B cell (primary cell): ENCODE data around the gene PTGFRN. TPM values are rescaled to one million over a fixed set of nuclear protein-coding genes. Genes with fewer than 3 reads are reported as not detected.

Source experiments
- ATAC-seq: fragments of 200-7000 bp; cut with Tn5 transposase; one replicate; pipeline ENCODE4 v1.10.0; 2021; ENCODE audit warnings: low read depth, mild to moderate bottlenecking, moderate number of reproducible peaks, moderate library complexity
- CTCF ChIA-PET: fragments of 350-600 bp; sonication (Branson Sonifier 250); formaldehyde crosslinking; loops from one replicate; lab custom pipeline; 2021; ENCODE audit warnings: antibody characterized with exemption, inconsistent platforms; lab: Charles Lee
- POLR2A ChIA-PET: fragments of 350-600 bp; sonication (Branson Sonifier 250); formaldehyde crosslinking; loops from one replicate; lab custom pipeline; 2021; ENCODE audit warnings: antibody characterized with exemption; lab: Charles Lee
- DNase-seq: peaks from one replicate; pipeline ENCODE4 v3.0.0; 2013
- H2AFZ ChIP-seq: 2 replicates; pipeline ENCODE4 v1.6.1; 2012; ENCODE audit warnings: mild to moderate bottlenecking, low read depth, low read length; ENCODE audit not compliant: insufficient read depth, poor library complexity, severe bottlenecking
- H3K27ac ChIP-seq, 2 donors: 1 replicate in 1 of 2; 2 replicates in 1 of 2; pipeline ENCODE4 v1.5.1; 2012 to 2013; ENCODE audit warnings: low read length in 2 of 2, mild to moderate bottlenecking in 2 of 2, moderate library complexity in 1 of 2
- H3K27me3 ChIP-seq, 4 experiments: fragments of 200-600 bp in 1 of 4; sonication (generic) in 1 of 4; replicated peaks in 1 of 4; 1 replicate in 2 of 4; 2 replicates in 2 of 4; pipeline versions ENCODE4 v1.6.1 to v1.7.0; 2013 to 2016; ENCODE audit warnings: low read length in 3 of 4, mild to moderate bottlenecking in 2 of 4, mixed read lengths in 1 of 4, moderate library complexity in 1 of 4; ENCODE audit not compliant: insufficient read depth in 4 of 4, control insufficient read depth in 3 of 4; ENCODE audit errors: control extremely low read depth in 1 of 4
- H3K36me3 ChIP-seq, 2 experiments: replicated peaks in 1 of 2; 1 replicate in 1 of 2; 2 replicates in 1 of 2; pipeline versions ENCODE4 v1.6.1 to v1.7.1; 2013; ENCODE audit warnings: low read length in 1 of 2; ENCODE audit not compliant: insufficient read depth in 2 of 2, control insufficient read depth in 1 of 2; ENCODE audit errors: control extremely low read depth in 1 of 2, extremely low read depth in 1 of 2
- H3K4me1 ChIP-seq, 2 donors: fragments of 200-600 bp in 1 of 2; sonication (generic) in 1 of 2; 1 replicate in 1 of 2; 2 replicates in 1 of 2; pipeline versions ENCODE4 v1.5.1 to v1.6.1; 2013 to 2017; ENCODE audit warnings: low read length in 2 of 2; ENCODE audit not compliant: control insufficient read depth in 2 of 2, insufficient read depth in 2 of 2
- H3K4me2 ChIP-seq: replicated peaks from 2 replicates; pipeline ENCODE3; 2012; ENCODE audit warnings: mild to moderate bottlenecking, low read depth, low read length; ENCODE audit not compliant: poor library complexity, severe bottlenecking
- H3K4me3 ChIP-seq, 5 experiments: fragments of 200-600 bp in 1 of 5; sonication (generic) in 1 of 5; 1 replicate in 3 of 5; 2 replicates in 2 of 5; pipeline versions ENCODE4 v1.5.1 to v1.7.0; 2011 to 2016; ENCODE audit warnings: low read length in 4 of 5, mild to moderate bottlenecking in 4 of 5, low read depth in 2 of 5, control low read depth in 1 of 5, moderate library complexity in 1 of 5; ENCODE audit not compliant: insufficient read depth in 1 of 5; ENCODE audit errors: control extremely low read depth in 1 of 5, extremely low read depth in 1 of 5
- H3K79me2 ChIP-seq: fragments of 200-600 bp; sonication (generic); one replicate; pipeline ENCODE4 v1.6.0; 2016; ENCODE audit warnings: low read length; ENCODE audit not compliant: control insufficient read depth, insufficient read depth
- H3K9ac ChIP-seq: fragments of 200-600 bp; sonication (generic); 2 replicates; pipeline ENCODE4 v1.6.1; 2017; ENCODE audit warnings: mild to moderate bottlenecking, low read length, moderate library complexity
- H3K9me3 ChIP-seq, 3 donors: one replicate each; pipeline versions ENCODE4 v1.6.1 to v1.7.1; 2013; ENCODE audit warnings: low read length in 2 of 3; ENCODE audit not compliant: control insufficient read depth in 2 of 3, insufficient read depth in 1 of 3; ENCODE audit errors: control extremely low read depth in 1 of 3
- H4K20me1 ChIP-seq: 2 replicates; pipeline ENCODE4 v1.6.0; 2012; ENCODE audit warnings: mild to moderate bottlenecking, low read length; ENCODE audit not compliant: insufficient read depth, control insufficient read depth, poor library complexity, severe bottlenecking
- H3K27ac Mint-ChIP-seq: one replicate; pipeline ENCODE4 v1.8.0; 2021; ENCODE audit warnings: mixed read lengths
- H3K27me3 Mint-ChIP-seq: one replicate; pipeline ENCODE4 v1.8.0; 2021; ENCODE audit warnings: mixed read lengths
- H3K4me1 Mint-ChIP-seq: one replicate; pipeline ENCODE4 v1.8.0; 2021; ENCODE audit warnings: mixed read lengths
- H3K4me3 Mint-ChIP-seq: one replicate; pipeline ENCODE4 v1.8.0; 2021; ENCODE audit warnings: mixed read lengths
- H3K9me3 Mint-ChIP-seq: one replicate; pipeline ENCODE4 v1.8.0; 2022; ENCODE audit warnings: mixed read lengths; ENCODE audit not compliant: insufficient read depth
- EZH2 ChIP-seq: IDR thresholded peaks from 2 replicates; pipeline ENCODE4 v1.6.1; 2012; ENCODE audit warnings: borderline replicate concordance, low read depth, mild to moderate bottlenecking, moderate library complexity, low read length; ENCODE audit not compliant: insufficient read depth, poor library complexity, severe bottlenecking
- WGBS: methylation state at CpG from one replicate; pipeline ENCODE4 v1.1.5; 2013; ENCODE audit warnings: missing lambda C conversion rate; ENCODE audit not compliant: insufficient coverage; 5-methylcytosine and 5-hydroxymethylcytosine counted together
- intact Hi-C: fragments of 100-400 bp; cut with micrococcal nuclease; formaldehyde crosslinking; loops from one replicate; pipeline ENCODE4 v1.10.0; 2022
- polyA plus RNA-seq: library from polyadenylated mRNA; depleted of rRNA; stranded (reverse); fragments of >200 nt; gene quantifications from 2 replicates; pipeline ENCODE4 v1.2.3, GENCODE V29; 2012
- total RNA-seq, 2 donors: library from RNA; stranded (reverse); fragments of 120-200 nt in 1 of 2; gene quantifications; 1 replicate in 1 of 2; 2 replicates in 1 of 2; pipeline versions ENCODE4 v1.2.3 to v1.2.4, GENCODE V29; 2013 to 2022
- TF ChIP-seq, protein P1 (sequence below): fragments of 200-600 bp; IDR thresholded peaks from one replicate; pipeline ENCODE4 v1.8.0; 2022; ENCODE audit warnings: antibody characterized with exemption, mild to moderate bottlenecking

The PTGFRN gene
- total and polyA plus RNA-seq, 2 donors (not counting 1 experiment from before 2014, with no cell fraction given) = 0.17 TPM; not detected in 1

DNA sequence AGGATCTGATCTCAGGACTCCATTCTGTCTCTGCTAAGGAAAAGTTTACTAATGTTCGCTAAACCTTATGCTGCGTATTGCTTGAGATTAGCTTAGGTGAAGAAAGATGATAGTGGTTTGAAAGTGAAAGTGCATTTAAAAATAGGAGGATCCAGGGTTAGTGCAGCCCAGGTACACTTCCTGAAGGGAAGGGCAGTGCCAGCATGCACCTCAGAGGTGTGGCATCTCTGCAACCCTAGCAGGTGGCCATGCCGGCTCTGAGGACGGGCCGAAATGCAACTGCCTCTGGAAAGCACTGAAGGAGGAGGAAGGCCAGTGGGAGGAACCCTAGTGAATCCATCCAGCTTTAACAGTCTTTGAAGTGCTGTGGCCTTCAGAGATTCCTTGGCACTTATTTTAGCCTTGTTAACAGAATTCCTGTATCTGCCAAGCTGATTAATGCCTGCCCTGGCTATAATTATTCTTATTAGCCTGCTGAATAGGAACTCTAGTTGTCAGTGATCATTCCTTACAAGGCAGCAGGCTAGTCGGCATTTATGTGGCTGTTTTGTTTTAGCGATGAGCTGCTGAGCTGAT is 5.5 kb downstream of the PTGFRN start:
- Mint-ChIP-seq H3K27ac (no peak overlapping the region), H3K9me3 (no peaks in the 10 kb centered on the region), H3K27me3 (peaks cover 11% of the 10 kb centered on the region), H3K4me3 (no peak overlapping the region), H3K4me1 (no peaks in the 10 kb centered on the region)
- H3K9me3 ChIP-seq = peaks cover 0 to 3% (median 0%) of the 10 kb centered on the region in 3 donors
- H3K4me2 ChIP-seq = no peak overlapping the region
- H3K27me3 ChIP-seq = peaks cover 0 to 34% (median 7%) of the 10 kb centered on the region in 4 experiments
- peaks cover 0 to 4% of the 10 kb centered on the region in 2 donors for H3K4me1 ChIP-seq
- no peak overlapping the region for H3K4me3 ChIP-seq
- no peaks in the 10 kb centered on the region for H3K79me2 ChIP-seq
- H3K36me3 ChIP-seq = no peaks in the 10 kb centered on the region
- H3K9ac ChIP-seq = no peak overlapping the region
- ChIA-PET CTCF (interaction anchor here (1.3 kb wide), 1 partner anchor 15 kb away, joined by 3 read pairs; no protein-coding TSS in a partner anchor), POLR2A (no interaction called here)
- no peak overlapping the region for H2AFZ ChIP-seq
- no peak for DNase-seq
- no peak for ATAC-seq
- no peak overlapping the region for H3K27ac ChIP-seq
- no peak for TF ChIP-seq EZH2
- TF ChIP-seq, protein P1, sequence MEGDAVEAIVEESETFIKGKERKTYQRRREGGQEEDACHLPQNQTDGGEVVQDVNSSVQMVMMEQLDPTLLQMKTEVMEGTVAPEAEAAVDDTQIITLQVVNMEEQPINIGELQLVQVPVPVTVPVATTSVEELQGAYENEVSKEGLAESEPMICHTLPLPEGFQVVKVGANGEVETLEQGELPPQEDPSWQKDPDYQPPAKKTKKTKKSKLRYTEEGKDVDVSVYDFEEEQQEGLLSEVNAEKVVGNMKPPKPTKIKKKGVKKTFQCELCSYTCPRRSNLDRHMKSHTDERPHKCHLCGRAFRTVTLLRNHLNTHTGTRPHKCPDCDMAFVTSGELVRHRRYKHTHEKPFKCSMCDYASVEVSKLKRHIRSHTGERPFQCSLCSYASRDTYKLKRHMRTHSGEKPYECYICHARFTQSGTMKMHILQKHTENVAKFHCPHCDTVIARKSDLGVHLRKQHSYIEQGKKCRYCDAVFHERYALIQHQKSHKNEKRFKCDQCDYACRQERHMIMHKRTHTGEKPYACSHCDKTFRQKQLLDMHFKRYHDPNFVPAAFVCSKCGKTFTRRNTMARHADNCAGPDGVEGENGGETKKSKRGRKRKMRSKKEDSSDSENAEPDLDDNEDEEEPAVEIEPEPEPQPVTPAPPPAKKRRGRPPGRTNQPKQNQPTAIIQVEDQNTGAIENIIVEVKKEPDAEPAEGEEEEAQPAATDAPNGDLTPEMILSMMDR = no peak
- H4K20me1 ChIP-seq = no peaks in the 10 kb centered on the region
- WGBS = 91% methylated on average over 7 of the region's 7 CpGs
- intact Hi-C loops = no loop called here

- 94% methylated on average over 5 of the region's 6 CpGs for WGBS
- CTCF ChIA-PET = interaction anchor here (1.3 kb wide), 1 partner anchor 14 kb away, joined by 3 read pairs; no protein-coding TSS in a partner anchor
- no peak for DNase-seq
Measured at GRCh38 chr1:116916002-116916401, 6.3 kb downstream of the PTGFRN start.

More at GRCh38 chr1:116916002-116916401, 6.3 kb downstream of the PTGFRN start:
- peaks cover 11% of the 10 kb centered on the region for H3K27me3 Mint-ChIP-seq
- H3K4me2 ChIP-seq = no peak overlapping the region
- H3K79me2 ChIP-seq = no peaks in the 10 kb centered on the region
- H2AFZ ChIP-seq = no peak overlapping the region
- ATAC-seq = no peak
- peaks cover 0 to 29% (median 7%) of the 10 kb centered on the region in 4 experiments for H3K27me3 ChIP-seq
- no peaks in the 10 kb centered on the region for H3K4me1 Mint-ChIP-seq
- no peak overlapping the region for H3K27ac Mint-ChIP-seq
- H3K4me3 ChIP-seq = no peak overlapping the region
- POLR2A ChIA-PET = no interaction called here
- H3K9me3 ChIP-seq = peaks cover 0 to 3% (median 0%) of the 10 kb centered on the region in 3 donors
- intact Hi-C loops = no loop called here
- H4K20me1 ChIP-seq = no peaks in the 10 kb centered on the region
- TF ChIP-seq, protein P1 = no peak
- no peak for TF ChIP-seq EZH2
- H3K36me3 ChIP-seq = no peaks in the 10 kb centered on the region
- no peak overlapping the region for H3K4me3 Mint-ChIP-seq
- H3K4me1 ChIP-seq = peaks cover 0 to under 1% of the 10 kb centered on the region in 2 donors
- H3K9ac ChIP-seq = no peak overlapping the region
- H3K9me3 Mint-ChIP-seq = no peaks in the 10 kb centered on the region
- no peak overlapping the region for H3K27ac ChIP-seq
